HG03066 (cell line): ENCODE data around the gene CD33.
"Not testable (repeated sequence)": the region's sequence is repeated elsewhere in the genome, so short reads cannot be mapped to it uniquely, and the experiment has no call there.

Experiments used
- ATAC-seq: cut with Tn5 transposase; IDR thresholded peaks from one replicate; pipeline ENCODE4 v1.9.1; 2021; ENCODE audit warnings: low read depth; ENCODE audit not compliant: unreplicated experiment

The CD33 gene

DNA sequence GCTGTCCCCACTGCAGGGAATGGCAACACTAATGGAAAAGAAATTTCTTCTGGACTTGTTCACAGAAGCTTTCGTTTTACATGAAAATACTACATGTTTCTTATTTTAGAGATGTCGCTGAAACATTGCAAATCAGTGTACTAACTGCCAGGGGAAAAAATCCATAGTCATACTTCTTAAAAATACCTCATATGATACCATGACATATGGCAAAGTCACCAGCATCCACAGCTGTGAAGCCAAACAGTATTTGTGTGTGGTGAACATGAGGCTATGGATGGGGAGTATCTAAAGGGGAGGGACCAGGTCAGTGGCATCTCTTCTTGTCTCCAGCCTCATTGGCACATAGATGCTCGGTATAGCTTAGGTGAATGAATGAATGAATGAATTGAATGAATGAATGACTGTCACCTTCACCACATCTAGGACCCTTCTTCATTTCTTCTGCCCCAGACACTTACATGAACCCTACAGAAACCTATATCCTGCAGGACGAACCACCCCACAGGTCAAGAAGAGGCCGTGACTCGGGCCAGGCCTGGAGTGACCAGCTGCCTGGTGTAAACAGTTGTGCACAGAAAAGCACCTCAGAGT, 14.6 kb upstream of the CD33 start:
- no peak for ATAC-seq

DNA sequence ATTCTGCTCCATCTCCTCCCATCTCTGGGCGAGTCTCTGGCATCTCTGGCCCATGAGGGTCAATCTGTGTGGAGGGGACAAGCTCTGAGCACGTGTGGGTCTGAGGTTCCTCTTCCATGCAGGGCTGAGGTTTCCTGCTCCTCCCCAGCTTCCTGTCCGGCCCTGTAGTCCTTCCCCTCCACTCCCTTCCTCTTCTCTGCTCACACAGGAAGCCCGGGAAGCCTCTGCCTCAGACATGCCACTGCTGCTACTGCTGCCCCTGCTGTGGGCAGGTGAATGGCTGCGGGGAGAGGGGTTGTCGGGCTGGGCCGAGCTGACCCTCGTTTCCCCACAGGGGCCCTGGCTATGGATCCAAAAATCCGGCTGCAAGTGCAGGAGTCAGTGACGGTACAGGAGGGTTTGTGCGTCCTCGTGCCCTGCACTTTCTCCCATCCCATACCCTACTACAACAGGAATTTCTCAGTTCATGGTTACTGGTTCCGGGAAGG, 14.0 kb upstream of the CD33 start:
- not testable (repeated sequence) for ATAC-seq

DNA sequence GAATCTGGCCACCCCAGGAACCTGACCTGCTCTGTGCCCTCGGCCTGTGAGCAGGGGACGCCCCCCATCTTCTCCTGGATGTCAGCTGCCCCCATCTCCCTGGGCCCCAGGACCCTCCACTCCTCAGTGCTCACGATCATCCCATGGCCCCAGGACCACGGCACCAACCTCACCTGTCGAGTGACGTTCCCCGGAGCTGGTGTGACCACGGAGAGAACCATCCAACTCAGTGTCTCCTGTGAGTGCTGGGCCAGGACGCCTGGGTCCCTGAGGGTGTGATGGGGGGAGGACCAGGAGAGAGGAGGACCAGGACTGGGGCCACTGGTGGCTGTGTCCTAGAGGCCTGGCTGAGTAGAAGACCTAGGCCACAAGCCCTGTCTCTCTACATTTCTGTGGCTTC, 13.0 kb upstream of the CD33 start:
- no peak for ATAC-seq

DNA sequence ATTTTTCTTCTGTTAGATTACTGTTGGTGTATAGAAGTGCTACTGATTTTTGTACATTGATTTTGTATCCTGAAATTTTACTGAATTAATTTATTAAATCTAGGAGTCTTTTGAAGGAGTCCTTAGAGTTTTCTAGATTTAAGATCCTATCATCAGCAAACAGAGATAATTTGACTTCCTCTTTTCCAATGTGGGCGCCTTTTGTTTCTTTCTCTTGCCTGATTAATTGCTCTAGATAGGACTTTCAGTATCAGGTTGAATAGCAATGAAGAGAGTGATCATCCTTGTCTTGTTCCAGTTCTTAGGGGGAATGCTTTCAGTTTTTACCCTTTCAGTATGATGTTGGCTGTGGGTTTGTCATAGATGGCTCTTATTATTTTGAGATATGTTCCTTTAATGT, 5.6 kb upstream of the CD33 start:
- ATAC-seq: no peak

DNA sequence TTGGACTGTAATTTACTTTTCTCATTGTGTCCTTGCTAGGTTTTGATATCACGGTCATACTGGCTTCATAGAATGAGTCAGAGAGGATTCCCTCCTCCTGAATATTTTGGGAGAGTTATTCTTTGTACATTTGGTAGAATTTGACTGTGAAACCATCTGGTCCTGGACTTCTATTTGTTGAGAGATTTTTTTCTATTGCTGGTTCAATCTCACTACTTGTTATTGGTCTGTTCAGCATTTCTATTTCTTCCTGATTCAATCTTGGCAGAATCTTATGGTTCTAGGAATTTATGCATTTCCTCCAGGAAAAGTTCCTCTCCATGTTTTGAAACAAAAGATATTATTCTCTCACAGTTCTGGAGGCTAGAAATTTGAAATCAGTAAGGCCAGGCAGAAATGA, 4.9 kb upstream of the CD33 start:
- ATAC-seq: no peak

DNA sequence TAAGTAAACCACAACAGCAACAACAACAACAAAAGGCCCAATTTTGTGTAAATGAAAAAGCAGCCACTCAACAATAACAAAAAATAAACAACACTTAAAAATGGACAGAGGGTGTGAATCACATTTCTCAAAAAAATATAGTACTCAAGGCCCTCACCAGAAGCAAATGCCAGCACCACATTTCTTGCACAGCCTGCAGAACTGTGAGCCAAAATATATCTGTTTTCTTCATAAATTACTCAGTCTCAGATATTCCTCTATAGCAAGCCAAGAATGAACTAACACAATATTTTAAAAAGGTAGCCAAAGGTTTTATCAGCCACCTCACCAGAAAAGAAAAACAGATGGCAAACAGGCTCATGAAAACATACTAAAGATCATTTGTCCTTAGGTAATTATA, 3.9 kb upstream of the CD33 start:
- ATAC-seq: no peak

DNA sequence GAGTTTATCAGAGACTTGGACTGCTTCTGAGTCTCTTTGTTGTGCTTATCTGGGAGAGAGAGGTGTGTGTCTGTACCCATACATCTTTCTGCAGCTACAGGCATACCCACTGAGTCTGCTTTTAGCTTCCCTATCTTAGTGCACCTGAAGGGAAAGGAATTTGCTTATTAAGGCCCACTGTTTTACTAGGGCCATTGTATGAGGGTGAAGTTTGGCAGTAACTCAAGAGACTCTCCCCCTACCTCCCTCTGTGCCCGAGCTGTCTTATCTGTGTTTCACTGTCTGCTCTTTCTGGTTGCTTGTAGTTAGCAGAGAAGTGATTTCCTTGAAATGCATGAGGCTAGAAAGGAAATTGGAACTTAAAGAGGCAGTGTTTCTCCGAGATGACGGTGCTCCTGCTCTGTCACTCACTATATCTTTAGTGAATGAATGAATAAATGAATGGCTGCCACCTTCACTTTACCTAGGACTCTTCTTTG, 678 bp upstream of the CD33 start:
- no peak for ATAC-seq

DNA sequence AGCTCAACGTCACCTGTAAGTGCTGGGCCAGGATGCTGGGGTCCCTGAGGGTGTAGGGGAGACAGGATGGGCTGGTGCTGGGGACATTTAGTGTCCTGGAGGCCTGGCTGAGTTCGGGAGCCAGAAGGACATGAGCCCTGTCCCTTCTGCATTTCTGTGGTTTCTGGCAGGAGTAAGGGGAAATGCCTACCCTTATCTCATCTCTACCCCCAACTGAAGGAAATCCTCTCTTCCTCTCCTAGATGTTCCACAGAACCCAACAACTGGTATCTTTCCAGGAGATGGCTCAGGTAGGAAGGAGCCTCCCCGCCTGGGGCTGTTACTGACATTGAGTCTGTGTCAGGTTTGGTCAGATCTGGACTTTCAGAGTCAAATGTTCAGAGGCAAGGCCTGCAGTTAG, 1.2 kb downstream of the CD33 start:
- no peak for ATAC-seq

DNA sequence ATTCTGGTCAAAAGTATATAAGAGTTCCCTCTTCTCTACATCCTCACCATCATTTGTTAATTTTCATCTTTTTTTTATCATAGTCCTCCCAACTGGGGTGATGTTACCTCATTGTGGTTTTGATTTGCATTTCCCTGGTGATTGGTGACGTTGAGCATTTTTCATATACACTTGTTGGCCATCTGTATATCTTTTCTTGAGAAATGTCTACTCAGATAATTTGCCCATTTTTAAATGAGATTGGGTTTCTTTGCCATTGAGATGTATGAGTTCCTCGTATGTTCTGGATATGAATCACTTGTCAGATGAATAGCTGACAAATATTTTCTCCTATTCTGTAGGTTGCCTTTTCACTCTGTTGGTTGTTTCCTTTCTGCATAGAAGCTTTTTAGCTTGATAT, 2.4 kb downstream of the CD33 start:
- no peak for ATAC-seq

DNA sequence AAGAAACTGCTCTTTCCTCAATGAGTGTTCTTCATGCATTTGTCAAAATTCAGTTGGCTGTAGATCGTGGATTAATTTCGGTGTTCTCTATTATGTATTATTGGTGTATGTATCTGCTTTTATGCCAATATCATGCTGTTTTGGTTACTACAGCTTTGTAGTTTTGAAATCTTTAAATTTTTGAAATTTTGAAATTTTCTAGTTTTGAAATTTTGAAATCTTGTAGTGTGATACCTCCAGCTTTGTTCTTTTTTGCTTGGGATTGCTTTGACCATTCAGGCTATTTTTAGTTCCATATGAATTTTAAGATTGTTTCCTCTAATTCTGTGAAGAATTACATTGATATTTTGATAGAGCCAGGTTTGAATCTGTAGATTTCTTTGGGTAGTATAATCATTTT, 3.1 kb downstream of the CD33 start:
- no peak for ATAC-seq

DNA sequence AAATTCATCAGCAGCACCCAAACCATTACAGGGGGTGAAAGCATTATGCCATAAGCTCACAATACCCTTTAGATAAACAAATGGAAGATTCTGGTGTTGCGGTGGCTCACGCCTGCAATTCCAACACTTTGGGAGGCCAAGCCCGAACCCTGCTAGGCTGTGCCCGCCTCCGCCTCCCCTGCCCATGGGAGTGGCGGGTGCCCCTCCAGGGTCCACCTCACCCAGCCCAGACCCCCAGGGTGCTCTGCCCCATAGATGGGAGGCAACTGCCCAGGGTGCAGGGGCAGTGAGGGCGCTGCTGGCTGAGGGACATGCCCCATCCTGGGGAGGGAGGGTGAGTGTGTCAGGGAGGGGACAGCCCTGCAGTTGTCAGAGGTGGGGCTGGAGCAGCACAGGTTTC, 16.0 kb downstream of the CD33 start:
- ATAC-seq: no peak

DNA sequence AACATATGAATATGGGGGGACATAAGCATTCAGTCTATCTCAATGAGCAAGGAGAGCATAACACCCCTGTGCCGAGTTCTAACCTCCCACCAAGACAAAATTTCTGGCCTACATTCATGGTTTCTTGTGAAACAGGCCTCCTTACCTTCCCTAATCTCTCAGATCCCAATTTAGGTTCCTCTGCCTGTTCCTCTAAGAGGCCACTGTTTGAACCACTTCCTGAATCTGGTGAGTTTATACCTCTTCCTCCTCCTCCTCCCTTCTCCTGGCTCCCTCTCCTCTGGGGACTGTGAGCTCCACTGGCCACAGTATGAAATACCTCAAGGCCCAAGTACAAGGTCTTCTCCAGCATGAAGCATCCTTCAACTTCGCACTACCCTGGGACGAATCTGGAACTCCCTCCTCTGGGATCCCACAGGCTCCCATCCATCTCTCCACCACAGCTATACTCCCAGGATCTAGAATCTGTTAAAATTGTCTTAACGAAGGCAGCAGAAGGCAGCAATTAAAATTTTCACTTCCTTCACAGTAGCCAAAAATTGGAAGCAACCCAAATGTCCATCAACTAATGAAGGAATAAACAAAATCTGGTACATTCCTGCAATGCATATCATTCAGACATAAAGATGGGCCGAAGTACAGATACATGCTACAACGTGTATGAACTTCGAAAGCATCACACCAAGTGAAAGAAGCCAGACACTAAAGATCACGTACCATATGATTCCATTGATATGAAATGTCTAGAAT, 18.2 kb downstream of the CD33 start:
- ATAC-seq: no peak

DNA sequence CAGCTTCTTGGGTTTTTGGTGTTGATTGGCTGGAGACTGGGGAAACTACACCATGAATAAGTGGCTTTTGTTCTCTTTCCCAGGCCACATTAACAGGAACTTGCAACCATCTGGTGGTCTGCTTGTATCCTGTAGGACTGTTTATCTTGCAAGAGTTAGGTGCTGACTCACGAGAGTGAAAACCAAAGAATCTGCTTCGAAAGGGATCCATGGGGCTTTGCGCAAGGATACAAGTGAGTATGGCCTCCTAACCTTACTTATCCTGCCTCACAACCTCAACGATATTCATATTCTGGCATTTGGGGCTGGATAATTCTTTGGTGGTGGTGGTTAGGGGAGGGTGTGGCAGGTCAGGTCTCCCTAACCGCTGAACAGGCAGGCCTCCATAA, 21.3 kb downstream of the CD33 start:
- no peak for ATAC-seq

DNA sequence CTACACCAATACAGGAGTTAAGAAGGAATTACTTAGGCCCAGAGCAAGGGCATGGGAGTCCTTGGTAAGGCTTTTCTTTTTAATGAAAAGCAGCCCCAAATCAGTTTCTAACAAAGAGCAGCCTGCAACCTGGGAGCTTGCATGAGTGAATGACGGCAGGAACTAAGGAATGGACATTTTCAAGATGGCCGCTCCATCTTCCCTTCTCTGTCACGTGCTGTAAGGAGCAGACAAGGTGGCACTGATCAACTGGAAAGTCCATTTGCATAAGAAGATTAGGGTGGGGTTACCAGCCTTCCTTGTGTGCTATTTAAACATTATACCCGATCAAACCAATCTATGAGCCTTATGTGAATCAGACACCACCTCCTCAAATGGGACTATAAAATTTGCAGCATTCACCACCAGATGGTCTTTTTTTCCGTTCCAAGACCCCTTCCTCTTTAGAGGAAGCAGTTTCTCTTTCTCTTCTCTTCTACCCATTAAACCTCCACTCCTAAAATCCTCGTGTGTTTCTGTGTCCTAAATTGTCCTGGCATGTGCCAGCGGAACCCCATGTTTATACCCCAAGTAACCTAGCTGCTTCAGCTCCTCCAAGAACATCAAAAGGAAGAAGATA, 23.2 kb downstream of the CD33 start:
- no peak for ATAC-seq

DNA sequence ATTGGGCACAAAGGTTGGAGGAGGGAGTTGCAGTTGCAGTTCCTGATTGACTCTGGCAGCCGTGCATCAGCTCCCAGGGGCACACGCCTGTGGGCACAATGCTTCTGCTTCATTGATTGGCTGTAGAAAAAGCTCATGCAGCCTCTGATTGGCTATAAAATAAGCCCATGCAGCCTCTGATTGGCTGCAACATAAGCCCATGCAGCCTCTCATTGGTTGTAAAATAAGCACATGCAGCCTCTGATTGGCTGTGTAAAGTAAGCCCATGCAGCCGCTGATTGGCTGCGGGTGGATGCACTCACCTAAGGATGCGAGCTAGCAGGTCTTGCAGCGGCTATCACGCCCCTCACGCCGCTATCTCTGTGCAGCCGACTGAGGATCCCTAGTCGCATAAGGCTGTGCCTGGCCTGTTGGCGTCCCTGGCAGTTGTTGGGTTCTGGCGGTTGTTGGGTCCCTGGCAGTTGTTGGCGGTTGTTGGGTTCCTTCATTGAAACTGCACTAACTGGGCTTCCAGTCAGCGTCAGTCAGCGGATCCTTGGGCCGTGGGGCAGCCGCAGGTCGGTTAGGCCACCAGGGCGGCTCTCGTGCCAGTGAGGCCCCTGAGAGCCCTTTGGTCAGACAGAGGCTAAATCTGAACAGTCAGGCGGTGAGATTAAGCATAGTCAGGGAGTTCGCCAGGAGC, 26.0 kb downstream of the CD33 start, which contains the start of gene SIGLECL1:
Gene SIGLECL1, plus strand, starts transcription at position 295 of the 682 bp plus-strand sequence. CDS start 12,993 bp downstream, outside the sequence.
- ATAC-seq: no peak

DNA sequence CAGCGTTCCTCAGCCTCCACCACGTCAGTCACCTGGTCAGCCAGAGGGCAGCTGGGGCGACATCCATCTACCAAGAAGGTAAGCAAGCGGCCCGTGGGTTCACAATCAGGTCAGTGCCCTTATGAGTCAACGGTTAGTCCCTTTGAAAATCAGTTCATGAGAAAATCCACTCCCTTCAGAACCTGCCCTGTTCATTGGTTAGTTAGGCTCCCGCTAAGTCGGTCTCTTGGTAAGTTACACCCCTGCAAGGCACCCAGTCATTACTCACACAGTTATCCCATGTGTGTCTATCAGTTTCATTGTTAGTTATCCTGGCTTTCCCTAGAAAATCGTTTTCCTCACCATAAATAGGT, 26.6 kb downstream of the CD33 start:
- ATAC-seq: no peak

DNA sequence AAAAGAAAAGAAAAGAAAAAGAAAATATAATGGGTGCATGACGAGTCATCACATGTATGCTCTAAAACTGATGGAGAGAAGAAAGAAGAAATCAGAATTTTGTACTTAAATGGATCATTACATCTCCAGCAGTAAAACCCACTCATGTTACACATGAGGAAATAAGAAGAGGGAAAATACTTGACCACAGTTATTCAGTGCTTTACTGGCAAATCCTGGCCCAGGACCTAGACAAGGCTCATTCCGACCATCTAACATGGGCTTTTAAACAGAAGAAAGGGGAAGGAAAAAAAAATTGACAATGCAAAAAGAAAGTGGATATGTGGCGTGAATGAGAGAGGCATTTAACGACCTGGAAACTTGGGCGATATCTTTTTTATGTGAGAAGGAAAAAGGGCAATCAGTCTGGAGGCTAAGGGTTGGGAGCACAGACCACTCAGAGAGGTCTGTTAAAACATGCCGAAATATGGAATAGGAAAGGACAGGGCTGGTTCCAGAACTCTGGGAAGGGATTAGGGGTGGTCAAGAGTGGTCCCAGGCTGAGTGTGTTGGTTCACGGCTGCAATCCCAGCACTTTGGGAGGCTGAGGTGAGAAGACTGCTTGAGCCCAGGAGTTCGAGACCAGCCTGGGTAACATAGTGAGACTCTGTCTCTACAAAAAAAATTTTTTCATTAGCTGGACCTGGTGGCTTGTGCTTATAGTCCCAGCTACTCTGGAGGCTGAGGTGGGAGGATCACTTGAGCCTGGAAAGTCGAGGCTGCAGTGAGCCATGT, 27.6 kb downstream of the CD33 start:
- ATAC-seq: no peak

DNA sequence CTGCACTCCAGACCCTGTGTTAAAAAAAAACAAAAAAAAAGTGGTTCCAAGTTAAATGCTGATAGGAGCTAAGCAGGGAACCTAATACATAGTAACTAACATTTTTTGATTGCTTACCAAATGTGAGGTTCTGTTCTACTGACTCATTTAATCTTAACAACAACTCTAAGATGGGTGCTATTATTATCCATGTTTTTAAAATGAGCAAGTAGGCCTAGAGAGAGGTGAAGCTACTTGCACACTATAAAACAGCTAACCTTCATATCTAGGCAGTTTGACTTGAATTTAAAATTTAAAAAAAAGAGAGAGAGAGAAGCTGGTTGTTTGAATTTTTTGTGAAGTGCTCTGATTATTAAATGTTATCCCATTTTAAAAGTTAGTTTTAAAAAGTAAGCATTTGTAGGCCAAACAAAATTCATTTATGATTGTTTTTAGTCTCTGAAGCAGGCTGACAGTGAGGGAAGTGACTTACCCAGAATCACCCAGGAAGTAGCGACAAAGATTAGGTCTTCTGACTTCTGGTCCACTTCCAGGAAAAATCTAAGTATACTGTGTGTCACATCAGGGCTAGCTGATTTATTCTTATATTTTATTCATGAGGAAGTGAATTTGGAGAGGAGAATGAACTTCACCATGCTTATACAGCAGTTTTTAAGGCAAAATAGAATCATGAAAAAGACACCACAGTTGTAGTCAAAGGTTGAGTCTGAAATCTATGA, 28.4 kb downstream of the CD33 start:
- no peak for ATAC-seq

DNA sequence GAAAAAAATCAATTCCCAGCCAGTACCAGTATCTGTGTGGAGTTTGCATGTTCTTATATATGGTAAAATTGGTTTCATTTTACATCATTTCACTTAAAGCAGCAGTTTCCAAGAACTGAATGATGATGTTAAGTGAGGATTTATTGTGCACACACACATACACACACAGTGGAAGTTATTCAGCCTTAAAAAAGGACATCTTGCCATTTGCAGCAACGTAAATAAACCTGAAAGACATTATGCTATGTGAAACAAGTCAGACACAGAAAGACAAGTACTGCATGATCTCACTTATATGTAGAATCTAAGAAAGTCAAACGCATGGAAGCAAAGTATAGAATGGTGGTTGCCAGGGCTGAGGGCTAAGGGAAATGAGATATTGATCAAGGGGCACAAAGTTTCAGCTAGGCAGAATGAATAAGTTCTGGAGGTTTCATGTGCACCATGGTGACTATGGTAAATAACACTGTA, 31.3 kb downstream of the CD33 start:
- no peak for ATAC-seq

DNA sequence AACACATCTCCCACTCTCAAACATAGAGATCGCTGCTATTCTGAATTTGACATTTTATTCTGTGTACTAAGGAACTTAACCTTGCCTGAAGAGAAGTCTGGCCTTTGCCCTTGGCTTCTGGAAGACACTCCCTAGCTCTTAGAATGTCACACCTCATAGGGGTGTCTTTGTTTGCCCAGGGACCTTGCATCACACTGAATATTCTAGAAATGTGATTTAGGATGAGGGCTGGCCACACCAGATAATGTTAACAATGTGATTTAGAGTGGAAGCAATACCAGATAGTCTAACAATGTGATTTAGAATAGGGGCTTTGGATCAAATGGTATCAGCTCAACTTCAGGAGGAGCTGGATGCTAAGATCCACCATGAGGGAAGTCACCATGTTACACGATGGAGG, 32.6 kb downstream of the CD33 start:
- no peak for ATAC-seq
